Smooth muscle cell (in vitro differentiated cells): ENCODE data around the gene KRT40. TPM values are rescaled to one million over a fixed set of nuclear protein-coding genes. Genes with fewer than 3 reads are reported as not detected.

Source experiments
- DNase-seq: peaks from one replicate; lab custom pipeline; 2025; ENCODE audit not compliant: unreplicated experiment; lab: John Stamatoyannopoulos, UW
- H2AFZ ChIP-seq: fragments of 200-600 bp; sonication (generic); 2 replicates; pipeline ENCODE4 v1.6.0; 2016; ENCODE audit warnings: antibody characterized with exemption, low read depth, mild to moderate bottlenecking
- H3F3A ChIP-seq: fragments of 200-600 bp; sonication (generic); 2 replicates; pipeline ENCODE4 v1.6.0; 2017; ENCODE audit warnings: antibody characterized with exemption, low read depth
- H3K27ac ChIP-seq: fragments of 200-600 bp; sonication (generic); 2 replicates; pipeline ENCODE4 v1.5.1; 2016; ENCODE audit warnings: low read depth, mild to moderate bottlenecking
- H3K27me3 ChIP-seq: fragments of 200-600 bp; sonication (generic); 2 replicates; pipeline ENCODE4 v1.6.1; 2016; ENCODE audit warnings: low read depth, mild to moderate bottlenecking
- H3K36me3 ChIP-seq: fragments of 200-600 bp; sonication (generic); 2 replicates; pipeline ENCODE4 v1.5.1; 2016; ENCODE audit warnings: low read depth
- H3K4me1 ChIP-seq: fragments of 200-600 bp; sonication (generic); 2 replicates; pipeline ENCODE4 v1.5.1; 2016; ENCODE audit warnings: low read depth
- H3K4me2 ChIP-seq: fragments of 200-600 bp; sonication (generic); 2 replicates; pipeline ENCODE4 v1.6.0; 2016; ENCODE audit warnings: mild to moderate bottlenecking
- H3K4me3 ChIP-seq: fragments of 200-600 bp; sonication (generic); 2 replicates; pipeline ENCODE4 v1.5.1; 2016; ENCODE audit warnings: mild to moderate bottlenecking
- H3K79me2 ChIP-seq: fragments of 200-600 bp; sonication (generic); 2 replicates; pipeline ENCODE4 v1.6.0; 2016; ENCODE audit warnings: low read depth, mild to moderate bottlenecking
- H3K9ac ChIP-seq: fragments of 200-600 bp; sonication (generic); 2 replicates; pipeline ENCODE4 v1.6.0; 2016; ENCODE audit warnings: low read depth
- H3K9me3 ChIP-seq: fragments of 200-600 bp; sonication (generic); replicated peaks from 2 replicates; pipeline ENCODE4 v1.5.1; 2016; ENCODE audit warnings: low read depth
- H4K20me1 ChIP-seq: fragments of 200-600 bp; sonication (generic); 2 replicates; pipeline ENCODE4 v1.6.0; 2016; ENCODE audit warnings: low read depth
- CTCF ChIP-seq: fragments of 200-600 bp; sonication (generic); IDR thresholded peaks from 2 replicates; pipeline ENCODE4 v1.5.1; 2017; ENCODE audit warnings: borderline replicate concordance, mild to moderate bottlenecking, antibody characterized with exemption; ENCODE audit not compliant: insufficient read depth, poor library complexity, severe bottlenecking
- WGBS: methylation state at CpG from one replicate; pipeline ENCODE4 v1.1.7; 2016; ENCODE audit warnings: low lambda C conversion rate; 5-methylcytosine and 5-hydroxymethylcytosine counted together
- polyA plus RNA-seq: library from polyadenylated mRNA; unstranded; fragments of >200 nt; fragmentation: Nextera tagmentation; extraction: Ambion mirVana; gene quantifications from 2 replicates; pipeline ENCODE4 v1.2.1, GENCODE V29; 2016
- total RNA-seq: library from RNA; depleted of rRNA; stranded (reverse); fragments of >200 nt; gene quantifications from 2 replicates; pipeline ENCODE4 v1.2.3, GENCODE V29; 2014

Gene KRT40
- total RNA-seq (not detected in 2 replicates), polyA plus RNA-seq (not detected in 2 replicates)

- WGBS, result 70% methylated on average over 3 of the region's 3 CpGs
- Histone ChIP-seq H3K27ac (no peak within 1 kb of the TSS), H3K36me3 (no peaks in the 10 kb centered on the region), H3K79me2 (no peaks in the 10 kb centered on the region), H2AFZ (no peak within 1 kb of the TSS), H3F3A (no peaks in the 10 kb centered on the region), H3K4me3 (no peak within 1 kb of the TSS), H3K9ac (no peak within 1 kb of the TSS), H3K4me1 (peaks cover 7% of the 10 kb centered on the region), H3K27me3 (no peaks in the 10 kb centered on the region), H4K20me1 (no peaks in the 10 kb centered on the region), H3K4me2 (no peak within 1 kb of the TSS), H3K9me3 (no peaks in the 10 kb centered on the region)
- DNase-seq, result no peak
- TF ChIP-seq CTCF, result no peak
Measured at GRCh38 chr17:40984226-40984625, at the start of gene KRT40. Gene KRT40, minus strand, starts transcription at chr17:40984326. Its CDS starts 53 bp downstream, at chr17:40984273.

- Histone ChIP-seq H3K9me3 (no peaks in the 10 kb centered on the region), H3K27me3 (no peaks in the 10 kb centered on the region), H3K79me2 (no peaks in the 10 kb centered on the region), H3K9ac (no peak within 1 kb of the TSS), H3K4me1 (no peaks in the 10 kb centered on the region), H4K20me1 (no peaks in the 10 kb centered on the region), H3K27ac (no peak within 1 kb of the TSS), H2AFZ (no peak within 1 kb of the TSS), H3K4me2 (no peak within 1 kb of the TSS), H3F3A (no peaks in the 10 kb centered on the region), H3K36me3 (no peaks in the 10 kb centered on the region), H3K4me3 (no peak within 1 kb of the TSS)
- 83% methylated on average over 12 of the region's 12 CpGs for WGBS
- DNase-seq, result no peak
- no peak for TF ChIP-seq CTCF
Measured at GRCh38 chr17:41029633-41030245, 45.6 kb upstream of the KRT40 start, which contains the start of gene KRTAP1-4. Gene KRTAP1-4, minus strand, starts transcription at chr17:41030195. Its CDS starts 117 bp downstream, at chr17:41030078.

GRCh38 chr17:41026715-41027471 lies 42.8 kb upstream of the KRT40 start, which contains the start of gene KRTAP1-5:
Gene KRTAP1-5, minus strand, starts transcription at chr17:41027208. Its CDS starts 53 bp downstream, at chr17:41027155.
- no peak within 1 kb of the TSS for H3K27ac ChIP-seq
- H3K4me1 ChIP-seq, result no peaks in the 10 kb centered on the region
- peak within 1 kb of the TSS; percentile 47 for H3K4me2 ChIP-seq
- DNase-seq, result no peak
- no peaks in the 10 kb centered on the region for H3K9me3 ChIP-seq
- WGBS, result 77% methylated on average over 9 of the region's 9 CpGs
- H3K79me2 ChIP-seq, result no peaks in the 10 kb centered on the region
- no peaks in the 10 kb centered on the region for H3K27me3 ChIP-seq
- no peak for TF ChIP-seq CTCF
- no peak within 1 kb of the TSS for H3K4me3 ChIP-seq
- H2AFZ ChIP-seq, result no peak within 1 kb of the TSS
- no peaks in the 10 kb centered on the region for H4K20me1 ChIP-seq
- H3K9ac ChIP-seq, result no peak within 1 kb of the TSS
- no peaks in the 10 kb centered on the region for H3F3A ChIP-seq
- H3K36me3 ChIP-seq, result no peaks in the 10 kb centered on the region
